HG03575 (cell line): ENCODE results near the gene FGGY.
"Not testable (repeated sequence)": the region's sequence is repeated elsewhere in the genome, so short reads cannot be mapped to it uniquely, and the experiment has no call there.

ENCODE experiments used
- ATAC-seq: cut with Tn5 transposase; IDR thresholded peaks from one replicate; pipeline ENCODE4 v1.9.1; 2021; ENCODE audit not compliant: unreplicated experiment, insufficient number of reproducible peaks, low FRiP score; ENCODE audit errors: extremely low read depth

FGGY gene

DNA sequence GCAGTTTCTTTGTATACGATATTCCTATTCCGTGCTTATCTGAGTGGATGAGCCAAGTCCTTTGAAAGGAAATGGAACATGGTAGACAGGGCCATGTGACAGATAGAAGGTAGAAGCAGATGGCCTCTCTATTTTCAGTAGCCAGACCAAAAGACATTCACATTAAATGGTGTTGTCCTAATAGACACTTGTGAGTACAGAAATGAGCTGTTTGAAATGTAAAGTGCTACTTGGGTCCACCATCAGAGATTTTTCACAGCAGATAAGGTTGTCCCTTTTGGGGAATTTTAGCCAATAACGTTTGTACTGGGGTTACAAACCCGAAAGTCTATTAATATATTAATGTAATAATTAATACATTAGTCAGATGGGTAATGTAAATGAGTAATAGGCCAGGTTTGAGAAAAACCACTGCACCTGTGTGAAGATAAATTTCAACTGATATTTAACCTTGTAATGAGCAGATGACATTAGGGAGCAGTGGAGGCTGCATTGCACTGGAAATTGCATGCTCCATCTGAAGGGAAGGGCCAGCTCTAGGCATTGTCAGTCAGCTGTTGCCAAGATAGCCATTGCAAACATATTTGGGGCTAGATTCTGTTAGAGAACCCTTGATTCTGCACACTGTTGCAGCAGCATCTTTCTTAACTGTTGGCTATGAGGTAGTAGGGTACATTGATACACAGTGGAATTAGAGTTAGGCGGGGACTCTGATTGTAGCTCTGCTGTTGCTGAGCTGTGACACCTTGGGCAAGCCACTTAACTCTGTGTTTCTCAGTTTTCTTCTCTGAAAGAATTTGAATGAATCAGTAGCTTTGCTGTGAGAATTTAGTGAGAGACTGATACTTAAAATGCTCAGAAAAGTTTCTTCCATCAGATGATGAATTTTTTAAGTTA lies 43.8 kb downstream of the FGGY start:
- ATAC-seq = no peak

DNA sequence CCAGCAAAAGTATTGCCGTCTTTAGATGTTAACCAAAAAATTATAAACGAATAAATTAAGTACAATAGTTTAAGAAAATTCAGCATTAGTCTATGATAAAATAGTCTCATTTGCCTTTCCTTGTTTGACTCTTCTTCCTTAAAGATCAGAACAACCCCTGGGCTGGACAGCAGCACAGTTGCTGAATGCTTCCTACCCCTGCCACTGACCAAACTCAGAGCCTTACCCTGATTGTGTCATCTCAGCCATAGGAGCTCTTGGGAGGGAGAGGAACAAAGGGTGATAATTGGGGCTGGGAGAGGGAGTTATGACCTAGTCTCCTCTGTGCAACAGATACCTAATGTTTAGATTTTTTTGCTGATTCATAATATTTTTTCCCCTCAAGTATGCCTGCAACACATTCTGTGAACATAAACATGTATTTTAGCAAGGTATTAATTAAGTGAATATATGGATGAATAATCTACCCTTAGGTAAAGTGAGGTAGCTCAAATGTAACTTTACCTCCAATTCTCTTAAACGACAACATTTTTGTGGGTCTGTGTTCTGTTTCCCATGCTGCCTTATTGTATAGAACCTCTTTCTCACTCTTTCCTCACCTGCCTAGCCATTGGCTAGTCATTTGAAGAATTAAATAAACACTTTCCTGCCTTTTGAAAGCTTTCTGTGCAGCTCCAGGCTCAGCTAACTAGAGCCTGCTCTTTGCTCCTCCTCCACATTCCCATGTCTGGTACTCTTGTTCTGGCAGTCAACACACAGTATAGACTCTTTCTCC lies 46.1 kb downstream of the FGGY start:
- no peak for ATAC-seq

DNA sequence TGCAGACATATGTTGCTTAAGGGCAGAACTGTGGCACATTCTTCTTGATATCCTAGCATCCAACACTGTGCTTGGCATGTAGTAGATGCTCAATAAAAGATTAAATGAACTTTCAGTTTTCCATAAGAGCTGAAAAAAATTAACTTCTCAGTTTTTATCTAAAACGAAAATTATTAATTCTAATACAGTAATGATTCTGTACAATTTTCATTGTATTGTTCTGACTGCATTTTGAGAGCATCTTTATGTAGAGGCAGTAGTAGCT lies 46.6 kb downstream of the FGGY start:
- ATAC-seq = no peak

DNA sequence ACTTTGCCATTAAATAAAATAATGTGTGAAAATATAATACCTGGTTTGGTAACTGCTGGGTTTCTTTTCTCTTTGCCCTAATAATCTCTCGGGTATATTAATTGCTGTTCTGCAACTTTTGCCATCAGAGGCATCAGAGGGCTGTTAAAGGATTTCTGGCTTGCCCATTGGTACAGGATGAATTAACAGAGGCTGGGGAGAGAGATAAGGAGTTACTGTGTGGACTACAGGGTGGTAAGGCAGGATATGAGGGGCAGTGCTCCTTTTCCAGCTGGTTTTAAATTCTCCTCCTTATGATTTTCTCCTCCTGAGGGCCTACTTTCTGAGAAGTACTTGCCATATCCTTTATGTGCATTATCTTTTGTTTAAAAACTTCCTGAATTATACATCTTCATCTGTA lies 48.3 kb downstream of the FGGY start:
- ATAC-seq = no peak

DNA sequence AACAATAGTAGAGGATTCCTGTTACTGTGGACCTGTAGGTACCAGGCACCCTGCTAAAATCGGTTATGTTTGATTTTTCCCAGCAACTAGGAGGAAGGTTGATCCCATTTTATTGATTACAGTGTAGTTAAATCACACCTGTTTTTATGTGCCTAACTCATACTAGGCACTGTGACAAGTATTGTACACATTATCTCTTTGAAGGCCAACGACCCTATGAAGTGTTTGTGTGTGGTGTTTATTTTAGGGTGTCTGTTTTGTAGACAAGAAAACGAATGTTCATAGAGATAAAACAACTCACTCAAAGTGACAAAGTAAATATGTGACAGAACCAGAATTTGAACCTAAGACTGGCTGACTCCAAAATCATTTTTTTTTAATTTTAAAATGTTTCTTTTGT lies 49.5 kb downstream of the FGGY start:
- ATAC-seq = no peak

DNA sequence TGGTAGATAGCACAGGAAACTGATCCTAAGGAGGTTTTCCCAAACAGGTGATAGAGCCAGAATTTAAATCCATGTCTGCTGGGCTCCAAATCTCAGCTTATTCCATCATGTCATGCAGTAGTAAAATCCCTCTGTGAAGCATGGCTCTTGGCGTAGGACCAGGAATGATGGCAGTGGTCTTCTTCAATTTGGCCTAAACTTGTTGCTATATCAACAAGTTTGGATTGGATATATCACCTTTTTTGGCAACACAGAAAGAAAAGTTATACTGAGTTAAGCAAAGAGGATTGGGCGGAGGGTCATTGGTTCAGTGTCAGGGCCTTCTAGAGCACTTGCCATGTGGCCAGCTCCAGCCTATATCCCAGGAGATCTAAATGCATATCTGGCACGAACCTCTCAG lies 52.2 kb downstream of the FGGY start:
- ATAC-seq = no peak

DNA sequence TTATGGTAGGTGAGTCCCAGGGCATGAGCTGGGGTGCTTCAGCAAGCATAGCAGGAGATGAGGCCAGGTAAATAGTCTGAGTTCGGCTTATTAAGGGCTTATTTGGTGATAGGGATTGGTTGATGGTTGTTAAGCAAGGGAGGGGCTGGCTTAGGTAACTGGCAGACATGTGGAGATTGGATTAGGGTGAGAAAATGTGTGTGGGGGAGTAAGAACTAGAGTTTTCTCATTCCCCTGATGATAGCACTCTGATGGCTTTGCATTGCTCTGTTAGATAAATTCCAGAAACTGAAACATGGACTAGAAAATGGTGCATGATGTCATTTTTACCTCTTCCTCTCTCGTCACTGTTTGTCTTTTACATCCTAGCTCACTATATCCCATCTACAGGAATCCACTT lies 53.6 kb downstream of the FGGY start:
- ATAC-seq = no peak

DNA sequence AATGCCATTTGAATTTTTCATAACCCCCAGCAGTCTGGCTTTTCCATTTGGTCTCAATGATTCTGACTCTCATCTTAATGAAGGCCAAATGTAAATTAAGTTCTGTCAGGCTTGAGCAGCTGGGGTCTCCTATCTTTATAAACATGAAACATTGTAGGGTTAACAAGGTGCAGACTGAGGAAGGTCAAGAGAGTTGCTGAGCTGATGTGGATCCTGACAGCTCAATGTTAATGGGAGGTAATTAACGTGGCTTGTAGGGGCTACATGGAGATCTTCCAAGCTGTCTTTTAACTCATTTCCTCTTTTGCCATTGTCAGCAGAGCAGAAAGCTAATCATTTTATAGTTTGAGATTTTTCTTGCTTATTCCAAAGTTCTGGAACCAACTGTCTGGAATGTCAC lies 55.2 kb downstream of the FGGY start:
- no peak for ATAC-seq

DNA sequence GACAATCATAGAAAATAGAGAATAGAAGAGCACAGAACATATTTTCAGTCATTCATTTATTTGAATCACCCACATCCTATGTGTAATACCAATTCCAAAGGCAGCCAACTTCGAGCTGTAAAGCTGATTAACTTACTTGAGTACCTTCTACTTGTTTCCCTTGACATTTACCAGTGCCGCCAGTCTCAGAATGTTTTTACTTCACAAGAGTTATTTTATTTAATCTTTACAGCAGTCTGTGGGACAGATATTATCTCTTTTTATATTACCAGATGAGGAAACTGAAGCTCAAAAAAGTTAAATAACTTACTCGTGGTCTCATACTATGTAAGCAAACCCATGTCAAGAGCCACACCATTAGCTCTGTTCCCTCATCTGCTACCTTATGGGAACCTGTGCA lies 56.6 kb downstream of the FGGY start:
- ATAC-seq = no peak

DNA sequence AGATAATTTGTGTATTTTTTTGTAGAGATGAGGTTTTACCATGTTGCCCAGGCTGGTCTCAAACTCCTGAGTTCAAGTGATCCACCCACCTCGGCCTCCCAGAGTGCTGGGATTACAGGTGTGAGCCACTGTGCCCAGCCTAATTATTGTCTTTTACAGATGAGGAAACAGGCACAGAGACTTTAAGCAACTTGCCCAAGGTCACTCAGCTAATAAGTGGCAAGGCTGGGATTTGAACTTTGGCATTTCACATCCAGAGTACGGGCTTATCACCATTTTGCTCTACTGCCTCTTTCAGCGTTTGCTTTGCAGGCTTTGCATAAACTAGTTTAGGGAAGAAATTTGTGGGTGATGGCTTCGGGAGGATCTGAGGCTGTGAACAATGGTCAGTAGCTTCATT lies 57.3 kb downstream of the FGGY start:
- ATAC-seq = not testable (repeated sequence)

DNA sequence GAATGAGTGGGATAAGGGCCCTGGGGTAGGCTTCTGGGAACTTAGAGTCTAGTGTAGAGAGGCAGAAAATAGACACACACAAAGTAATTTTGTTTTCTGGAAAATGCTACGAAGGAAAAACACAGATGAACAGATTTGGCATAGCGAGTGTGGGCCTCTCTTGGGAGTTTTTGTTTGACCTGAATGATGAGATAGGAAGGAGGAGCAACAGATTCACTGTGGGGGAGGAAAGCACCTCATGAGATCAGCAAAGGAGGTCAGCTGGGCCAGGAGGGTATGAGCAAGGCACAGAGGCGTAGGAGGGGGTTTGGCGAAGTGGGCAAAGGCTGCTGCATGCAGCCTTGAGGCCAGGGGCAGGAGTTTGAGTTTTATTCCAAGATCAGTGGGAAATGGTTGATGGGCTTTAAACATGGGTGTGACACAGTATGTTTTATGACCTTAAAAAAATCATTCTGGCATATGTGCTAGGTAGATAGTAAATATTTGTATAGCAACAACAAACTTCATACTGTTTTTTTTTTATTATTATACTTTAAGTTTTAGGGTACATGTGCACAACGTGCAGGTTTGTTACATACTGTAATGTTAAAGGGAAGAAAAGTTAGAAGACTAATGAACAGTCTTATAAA lies 57.9 kb downstream of the FGGY start:
- no peak for ATAC-seq

DNA sequence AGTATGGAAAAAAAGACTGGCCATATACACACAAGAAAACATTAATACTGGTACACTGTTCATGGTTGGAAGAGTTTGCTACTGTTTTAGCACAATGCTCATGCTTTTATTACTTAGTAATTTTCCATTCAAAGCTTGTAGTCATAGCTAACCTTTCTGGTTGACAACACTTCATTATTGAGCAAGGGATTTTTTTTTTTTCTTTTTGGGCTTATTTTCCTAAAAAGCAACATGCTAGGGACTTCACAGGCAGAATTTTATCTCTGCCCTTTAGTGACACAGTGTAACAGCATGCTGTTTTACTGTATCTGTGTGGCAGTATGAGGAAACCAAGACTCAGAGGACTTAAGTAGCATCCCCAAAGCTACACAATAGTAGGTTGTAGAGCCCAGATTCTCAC lies 58.5 kb downstream of the FGGY start:
- ATAC-seq = peak; percentile 67

DNA sequence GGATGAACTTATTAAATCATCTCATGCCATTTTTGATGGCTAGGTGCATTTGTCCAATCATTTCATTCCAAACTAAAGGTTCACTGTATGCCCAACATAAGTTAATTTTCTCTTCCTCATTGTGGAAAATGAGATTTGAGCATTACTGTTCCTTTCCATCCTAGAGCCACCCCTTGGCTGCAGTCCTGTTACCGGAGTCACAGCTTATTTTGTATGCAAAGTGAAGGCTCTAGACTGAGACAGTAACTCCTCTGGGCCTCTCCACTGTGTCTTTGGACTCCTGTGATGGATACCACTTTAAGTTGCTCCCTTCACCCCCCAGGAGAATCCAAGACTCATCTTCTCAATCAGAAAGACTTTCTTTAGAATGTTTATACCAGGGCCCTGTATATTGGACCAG lies 59.7 kb downstream of the FGGY start:
- no peak for ATAC-seq

DNA sequence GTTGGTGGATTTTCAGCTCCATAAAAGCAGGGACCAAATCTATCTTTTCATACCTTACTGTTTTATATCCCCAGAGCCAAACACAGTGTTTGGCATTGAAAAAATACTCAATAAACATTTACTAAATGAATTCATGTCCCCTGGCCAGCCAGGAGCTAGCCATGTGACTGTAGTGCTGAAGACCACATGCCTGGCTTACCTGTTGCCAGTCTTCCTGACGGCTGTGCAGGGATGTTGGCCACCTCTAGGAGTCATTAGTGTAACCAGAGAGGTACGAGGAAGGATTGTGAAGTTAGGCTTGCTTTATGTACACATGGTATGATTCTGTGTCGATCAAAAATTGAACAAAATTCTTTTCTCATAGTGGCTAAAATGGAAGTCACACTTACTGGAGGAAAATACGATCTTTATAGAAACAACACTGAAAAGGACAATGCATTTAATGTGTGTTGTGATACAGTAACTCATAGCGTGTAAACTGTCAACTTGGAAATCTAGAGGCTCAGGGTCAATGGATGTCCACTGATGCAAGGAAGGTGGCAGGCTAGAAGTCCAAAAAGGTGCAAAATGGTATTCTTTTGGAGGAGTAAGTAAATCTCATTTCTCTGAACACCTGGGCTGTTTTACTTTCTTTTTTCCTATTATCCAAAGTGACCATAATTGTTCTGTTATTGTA lies 60.9 kb downstream of the FGGY start:
- no peak for ATAC-seq

DNA sequence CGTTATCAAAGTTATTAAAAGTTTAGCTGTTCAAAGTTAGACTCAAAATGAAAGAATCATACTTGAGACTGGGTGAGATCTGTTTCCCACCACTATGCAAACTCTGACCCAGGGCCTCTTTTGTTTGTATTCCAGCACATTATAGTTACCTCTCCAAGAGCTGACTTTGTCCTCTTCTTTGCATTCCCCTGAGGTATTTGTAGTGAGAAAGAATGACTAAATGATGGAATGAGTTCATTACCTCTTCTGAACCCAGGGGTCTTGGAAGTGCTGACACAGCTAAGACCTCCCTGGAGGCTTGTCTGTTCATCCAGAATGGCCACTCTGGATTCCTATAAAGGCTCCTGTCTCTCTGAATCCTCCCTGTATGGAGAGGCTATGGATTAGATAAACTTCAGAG lies 62.4 kb downstream of the FGGY start:
- ATAC-seq = no peak

DNA sequence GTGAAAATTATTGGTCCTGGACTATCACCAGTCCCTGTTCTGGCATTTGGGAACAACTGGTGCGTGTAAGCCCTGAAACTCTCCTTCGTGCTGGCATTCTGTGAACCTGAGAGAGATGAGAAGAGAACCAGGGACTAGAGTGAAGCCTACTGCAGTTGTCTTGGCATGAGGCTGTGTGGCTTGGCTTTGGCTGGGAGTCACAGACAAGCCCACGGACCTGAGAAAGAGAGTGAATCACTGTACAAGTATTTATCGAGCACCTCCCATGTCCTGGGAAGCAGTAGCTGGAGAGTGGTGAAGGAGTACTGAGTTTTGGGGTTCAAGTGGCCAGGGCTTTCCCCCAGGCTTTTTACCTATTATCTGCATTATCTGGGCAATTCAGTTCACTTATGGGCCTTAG lies 63.3 kb downstream of the FGGY start:
- ATAC-seq = no peak

DNA sequence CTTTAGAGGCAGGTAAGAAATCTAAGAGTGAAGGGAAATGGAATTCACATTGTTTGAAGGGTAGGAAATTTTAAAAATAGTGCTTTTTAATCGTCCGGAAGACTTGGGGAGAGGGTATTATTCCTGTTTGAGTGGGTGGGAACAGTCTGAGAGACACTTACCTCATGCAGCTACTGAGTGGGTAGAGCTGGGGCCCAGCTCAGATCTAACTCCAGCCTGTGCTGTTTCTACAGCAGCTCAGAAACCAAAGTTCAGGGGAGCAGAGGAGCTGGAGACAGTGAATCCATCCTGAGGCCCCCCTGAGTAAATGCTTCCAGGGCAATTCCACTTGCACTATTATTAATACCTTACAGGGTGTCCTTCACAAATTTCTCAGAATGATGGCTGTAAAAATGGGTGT lies 63.8 kb downstream of the FGGY start:
- ATAC-seq = no peak

DNA sequence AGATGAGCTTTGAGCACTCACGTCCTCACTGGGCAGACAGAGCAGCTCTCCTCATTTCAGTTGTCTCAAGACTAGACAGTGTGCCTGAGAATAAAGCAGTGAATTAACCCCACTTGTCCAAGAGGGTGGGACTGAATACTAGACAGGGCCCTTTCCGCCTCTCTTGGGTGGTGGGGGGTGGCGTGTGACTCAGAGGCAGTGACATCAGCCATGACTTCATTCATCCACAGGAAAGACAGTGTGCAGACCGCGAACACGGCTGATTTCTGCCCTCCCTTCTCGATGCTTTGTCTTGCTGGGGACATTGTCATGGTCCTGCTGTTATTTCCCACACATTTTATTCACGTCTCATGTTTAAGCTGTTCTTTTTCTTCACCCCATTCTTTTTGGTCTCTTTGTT lies 64.9 kb downstream of the FGGY start:
- no peak for ATAC-seq

DNA sequence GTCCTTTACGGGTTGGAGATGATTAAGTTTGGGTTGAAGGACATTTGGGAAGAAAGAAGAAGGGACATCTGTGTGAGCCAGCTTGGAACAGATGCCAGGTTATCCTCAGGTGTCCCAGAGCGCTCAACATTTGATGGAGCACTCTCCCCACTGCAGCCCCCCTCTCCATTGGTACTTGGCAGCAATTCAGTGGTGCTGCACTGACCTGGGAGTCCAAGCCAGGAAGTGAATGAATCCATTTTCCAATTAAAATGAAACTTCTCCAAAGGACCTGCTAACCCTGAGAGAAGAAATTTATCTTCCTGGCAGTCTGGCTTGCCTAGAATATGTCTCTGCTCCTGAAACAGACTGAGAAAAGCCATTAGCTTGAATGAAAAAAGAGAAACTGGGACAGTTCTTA lies 67.1 kb downstream of the FGGY start:
- no peak for ATAC-seq

DNA sequence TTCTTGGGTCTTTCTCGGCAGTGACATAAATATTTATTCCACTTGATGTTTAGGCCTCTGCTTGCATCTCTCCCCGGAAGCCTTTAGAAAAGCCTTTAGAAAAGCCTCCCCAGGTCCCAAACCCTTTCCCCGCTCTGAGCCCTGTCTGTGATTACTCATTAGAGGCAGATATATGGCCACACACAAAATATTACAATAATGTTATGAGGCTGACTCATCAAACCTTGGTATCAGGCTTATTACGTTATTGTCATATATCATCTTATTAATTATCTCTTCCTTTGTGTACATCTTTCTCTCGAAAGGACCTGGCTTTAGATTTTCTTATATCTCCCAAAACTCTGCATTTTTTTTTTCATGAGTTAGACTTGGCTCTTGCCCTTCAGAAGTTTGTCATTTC lies 69.5 kb downstream of the FGGY start:
- no peak for ATAC-seq
